Measurements from ENCODE around the gene NEGR1. TPM values are rescaled to one million over a fixed set of nuclear protein-coding genes. Genes with fewer than 3 reads are reported as not detected.

The NEGR1 gene
- total and polyA plus RNA-seq, 4 donors, result 0.08 to 0.14 (median 0.12) TPM; not detected in 1

DNA sequence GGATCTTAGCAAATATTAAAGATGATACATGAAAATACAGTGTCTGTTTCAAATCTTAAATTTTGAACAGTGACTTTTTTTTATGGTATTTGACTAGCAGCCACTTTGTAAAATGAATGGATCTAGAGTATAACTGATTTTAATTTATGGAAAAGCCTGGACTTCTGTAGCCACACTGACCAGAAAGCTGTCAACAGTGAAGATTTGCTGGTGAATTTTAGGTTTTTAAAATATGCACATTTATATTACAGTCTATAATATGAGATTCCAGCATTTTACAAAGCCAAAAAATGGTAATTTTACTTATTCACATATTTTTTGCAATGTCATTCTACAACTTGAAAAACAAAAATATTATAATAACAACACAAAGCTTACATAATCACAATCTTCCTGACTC is 131.8 kb downstream of the NEGR1 start (continued):
- TF ChIP-seq, protein P1, sequence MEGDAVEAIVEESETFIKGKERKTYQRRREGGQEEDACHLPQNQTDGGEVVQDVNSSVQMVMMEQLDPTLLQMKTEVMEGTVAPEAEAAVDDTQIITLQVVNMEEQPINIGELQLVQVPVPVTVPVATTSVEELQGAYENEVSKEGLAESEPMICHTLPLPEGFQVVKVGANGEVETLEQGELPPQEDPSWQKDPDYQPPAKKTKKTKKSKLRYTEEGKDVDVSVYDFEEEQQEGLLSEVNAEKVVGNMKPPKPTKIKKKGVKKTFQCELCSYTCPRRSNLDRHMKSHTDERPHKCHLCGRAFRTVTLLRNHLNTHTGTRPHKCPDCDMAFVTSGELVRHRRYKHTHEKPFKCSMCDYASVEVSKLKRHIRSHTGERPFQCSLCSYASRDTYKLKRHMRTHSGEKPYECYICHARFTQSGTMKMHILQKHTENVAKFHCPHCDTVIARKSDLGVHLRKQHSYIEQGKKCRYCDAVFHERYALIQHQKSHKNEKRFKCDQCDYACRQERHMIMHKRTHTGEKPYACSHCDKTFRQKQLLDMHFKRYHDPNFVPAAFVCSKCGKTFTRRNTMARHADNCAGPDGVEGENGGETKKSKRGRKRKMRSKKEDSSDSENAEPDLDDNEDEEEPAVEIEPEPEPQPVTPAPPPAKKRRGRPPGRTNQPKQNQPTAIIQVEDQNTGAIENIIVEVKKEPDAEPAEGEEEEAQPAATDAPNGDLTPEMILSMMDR (IDR thresholded peaks at IDR 0.05; ENCODE audit: low read depth, low read length, missing input control), result no peak
- TF ChIP-seq HNF4G (IDR thresholded peaks at IDR 0.05), result no peak
- TF ChIP-seq EGR1 (IDR thresholded peaks at IDR 0.05; ENCODE audit: low read depth in 2 of 2), result no peak
- TF ChIP-seq TAF1 (conservative IDR thresholded peaks at IDR 0.05), result no peak
- no peak for TF ChIP-seq ATF3 (IDR thresholded peaks at IDR 0.05)
- TF ChIP-seq NR2F2 (IDR thresholded peaks at IDR 0.05), result no peak

GRCh38 chr1:72141875-72142274 is 140.5 kb downstream of the NEGR1 start:
- H3K4me1 ChIP-seq (ENCODE audit: control insufficient read depth in 4 of 4, insufficient read depth in 4 of 4, low read length in 3 of 4), result no peaks in the 10 kb centered on the region
- 68% methylated on average over 4 of the region's 4 CpGs for WGBS
- no peak for TF ChIP-seq NR2F2 (IDR thresholded peaks at IDR 0.05)
- no peak for TF ChIP-seq YY1 (IDR thresholded peaks at IDR 0.05)
- TF ChIP-seq SP1 (IDR thresholded peaks at IDR 0.05), result no peak
- no peak for TF ChIP-seq FOXA2 (IDR thresholded peaks at IDR 0.05)
- no peak for TF ChIP-seq ATF3 (IDR thresholded peaks at IDR 0.05)
- TF ChIP-seq REST (IDR thresholded peaks at IDR 0.05), result no peak
- TF ChIP-seq EGR1 (IDR thresholded peaks at IDR 0.05; ENCODE audit: low read depth in 2 of 2), result no peak
- TF ChIP-seq, protein P1 (IDR thresholded peaks at IDR 0.05; ENCODE audit: low read depth, low read length, missing input control), result no peak
- no peak for TF ChIP-seq FOXA1 (IDR thresholded peaks at IDR 0.05)
- no peak for TF ChIP-seq JUND (IDR thresholded peaks at IDR 0.05)
- TF ChIP-seq HNF4A (conservative IDR thresholded peaks at IDR 0.05), result no peak
- TF ChIP-seq HNF4G (IDR thresholded peaks at IDR 0.05), result no peak
- no peak for TF ChIP-seq TAF1 (conservative IDR thresholded peaks at IDR 0.05)
- no peak overlapping the region for H3K27ac ChIP-seq (ENCODE audit: low read depth in 1 of 2, low read length in 2 of 2)
- no peaks in the 10 kb centered on the region for H3K9me3 ChIP-seq (ENCODE audit: control insufficient read depth in 4 of 4, low read length in 3 of 4)
- DNase-seq (ENCODE audit: low spot score), result no peak
- no peaks in the 10 kb centered on the region for H3K27me3 ChIP-seq (ENCODE audit: control insufficient read depth in 4 of 4, insufficient read depth in 4 of 4, low read length in 3 of 4)
- no peak overlapping the region for H3K9ac ChIP-seq (ENCODE audit: low read depth in 1 of 2, low read length in 2 of 2)
- no peaks in the 10 kb centered on the region for H3K36me3 ChIP-seq (ENCODE audit: control insufficient read depth in 4 of 4, insufficient read depth in 3 of 4, low read depth in 1 of 4, low read length in 3 of 4)
- H3K4me3 ChIP-seq (ENCODE audit: low read depth in 1 of 3, low read length in 3 of 3), result no peak overlapping the region
